Mesothelial cell of epicardium (in vitro differentiated cells): ENCODE results near the gene TRMT10C. TPM values are rescaled to one million over a fixed set of nuclear protein-coding genes. Genes with fewer than 3 reads are reported as not detected.
"Not testable (repeated sequence)": the region's sequence is repeated elsewhere in the genome, so short reads cannot be mapped to it uniquely, and the experiment has no call there.

Source experiments
- DNase-seq, 2 experiments: peaks; one replicate each; pipeline ENCODE4 v3.0.0; 2021; ENCODE audit warnings: low spot score in 2 of 2; ENCODE audit not compliant: unreplicated experiment in 2 of 2
- H3K27ac Mint-ChIP-seq: 2 replicates; pipeline ENCODE4 v1.8.0; 2021; ENCODE audit warnings: mixed read lengths
- H3K27me3 Mint-ChIP-seq: 2 replicates; pipeline ENCODE4 v1.8.0; 2021; ENCODE audit warnings: low read depth, mixed read lengths
- H3K36me3 Mint-ChIP-seq: 2 replicates; pipeline ENCODE4 v1.8.0; 2021; ENCODE audit warnings: mixed read lengths
- H3K4me1 Mint-ChIP-seq: 2 replicates; pipeline ENCODE4 v1.8.0; 2021; ENCODE audit warnings: mixed read lengths
- H3K4me3 Mint-ChIP-seq: 2 replicates; pipeline ENCODE4 v1.8.0; 2021; ENCODE audit warnings: mild to moderate bottlenecking, moderate library complexity, mixed read lengths
- H3K9me3 Mint-ChIP-seq: 2 replicates; pipeline ENCODE4 v1.8.0; 2021; ENCODE audit warnings: mixed read lengths
- total RNA-seq: library from RNA; stranded (reverse); gene quantifications from 3 replicates; pipeline ENCODE4 v1.2.1, GENCODE V29; 2021
- TF ChIP-seq, protein P1 (sequence below): fragments of 200-600 bp; sonication (generic); IDR thresholded peaks from one replicate; pipeline ENCODE4 v1.5.0; 2021; ENCODE audit warnings: antibody characterized with exemption; ENCODE audit not compliant: unreplicated experiment

The TRMT10C gene
- total RNA-seq, 1 donor from 2014 or later: 29.2 TPM

- Mint-ChIP-seq H3K9me3 (no peaks in the 10 kb centered on the region), H3K27ac (no peak overlapping the region), H3K36me3 (no peaks in the 10 kb centered on the region), H3K27me3 (no peaks in the 10 kb centered on the region), H3K4me3 (no peak overlapping the region), H3K4me1 (no peaks in the 10 kb centered on the region)
- TF ChIP-seq, protein P1, sequence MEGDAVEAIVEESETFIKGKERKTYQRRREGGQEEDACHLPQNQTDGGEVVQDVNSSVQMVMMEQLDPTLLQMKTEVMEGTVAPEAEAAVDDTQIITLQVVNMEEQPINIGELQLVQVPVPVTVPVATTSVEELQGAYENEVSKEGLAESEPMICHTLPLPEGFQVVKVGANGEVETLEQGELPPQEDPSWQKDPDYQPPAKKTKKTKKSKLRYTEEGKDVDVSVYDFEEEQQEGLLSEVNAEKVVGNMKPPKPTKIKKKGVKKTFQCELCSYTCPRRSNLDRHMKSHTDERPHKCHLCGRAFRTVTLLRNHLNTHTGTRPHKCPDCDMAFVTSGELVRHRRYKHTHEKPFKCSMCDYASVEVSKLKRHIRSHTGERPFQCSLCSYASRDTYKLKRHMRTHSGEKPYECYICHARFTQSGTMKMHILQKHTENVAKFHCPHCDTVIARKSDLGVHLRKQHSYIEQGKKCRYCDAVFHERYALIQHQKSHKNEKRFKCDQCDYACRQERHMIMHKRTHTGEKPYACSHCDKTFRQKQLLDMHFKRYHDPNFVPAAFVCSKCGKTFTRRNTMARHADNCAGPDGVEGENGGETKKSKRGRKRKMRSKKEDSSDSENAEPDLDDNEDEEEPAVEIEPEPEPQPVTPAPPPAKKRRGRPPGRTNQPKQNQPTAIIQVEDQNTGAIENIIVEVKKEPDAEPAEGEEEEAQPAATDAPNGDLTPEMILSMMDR: no peak
- DNase-seq: no peak
Observed at GRCh38 chr3:101611023-101611422, 49.4 kb downstream of the TRMT10C start.

GRCh38 chr3:101613014-101613413 is 51.3 kb downstream of the TRMT10C start:
- H3K4me3 Mint-ChIP-seq, H3K36me3 Mint-ChIP-seq, H3K4me1 Mint-ChIP-seq, H3K27ac Mint-ChIP-seq, H3K9me3 Mint-ChIP-seq, DNase-seq, H3K27me3 Mint-ChIP-seq: not testable (repeated sequence)

DNA sequence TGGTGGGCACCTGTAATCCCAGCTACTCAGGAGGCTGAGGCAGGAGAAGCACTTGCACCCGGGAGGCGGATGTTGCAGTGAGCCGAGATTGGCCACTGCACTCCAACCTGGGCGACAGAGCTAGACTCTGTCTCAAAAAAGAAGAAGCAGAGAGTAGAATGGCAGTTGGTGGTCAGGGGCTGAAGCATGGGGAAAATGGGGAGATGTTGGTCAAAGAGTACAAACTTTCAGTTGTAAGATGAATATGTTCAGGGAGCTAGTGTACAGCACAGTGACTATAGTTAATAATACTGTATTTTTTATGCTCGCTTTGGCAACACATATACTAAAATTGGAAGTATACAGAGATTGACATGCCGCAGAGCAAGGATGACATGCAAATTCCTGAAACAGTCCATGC is 53.9 kb downstream of the TRMT10C start:
- Mint-ChIP-seq H3K27ac (no peak overlapping the region), H3K27me3 (no peaks in the 10 kb centered on the region), H3K4me1 (no peaks in the 10 kb centered on the region), H3K9me3 (no peaks in the 10 kb centered on the region), H3K4me3 (no peak overlapping the region), H3K36me3 (no peaks in the 10 kb centered on the region)
- TF ChIP-seq, protein P1: no peak
- DNase-seq: no peak

Other genes starting within 250 kb of the TRMT10C start
- 0.59 to 0.69 TPM (median 0.69 TPM) in 3 replicates for gene IMPG2, start 241.3 kb upstream of the TRMT10C start, total RNA-seq
- gene SENP7, start 48.7 kb upstream of the TRMT10C start, total RNA-seq: 56.2 to 59.1 TPM (median 56.3 TPM) in 3 replicates
- gene PCNP, start 12.3 kb downstream of the TRMT10C start, total RNA-seq: 131 to 142 TPM (median 138 TPM) in 3 replicates
- gene ZBTB11, start 115.3 kb downstream of the TRMT10C start, total RNA-seq: 17.0 to 18.8 TPM (median 17.2 TPM) in 3 replicates
- 1,307 to 1,400 TPM (median 1,389 TPM) in 3 replicates for gene RPL24, start 124.8 kb downstream of the TRMT10C start, total RNA-seq
- gene CEP97, start 162.7 kb downstream of the TRMT10C start, total RNA-seq: 18.7 to 22.8 TPM (median 20.2 TPM) in 3 replicates
- gene NXPE3, start 217.3 kb downstream of the TRMT10C start, total RNA-seq: 11.6 to 12.7 TPM (median 12.7 TPM) in 3 replicates